ENCODE measurements around the gene CDH12. TPM values are rescaled to one million over a fixed set of nuclear protein-coding genes. Genes with fewer than 3 reads are reported as not detected.
"Not testable (repeated sequence)": the region's sequence is repeated elsewhere in the genome, so short reads cannot be mapped to it uniquely, and the experiment has no call there.

The CDH12 gene
- total RNA-seq, 2 donors from 2014 or later, result not detected

GRCh38 chr5:22164910-22165748, 688.0 kb downstream of the CDH12 start:
- H3K9me3 Mint-ChIP-seq, result peaks cover 15% of the 10 kb centered on the region
- H3K4me1 Mint-ChIP-seq; H3K27me3 Mint-ChIP-seq; ATAC-seq (replicated peaks); H3K36me3 Mint-ChIP-seq (ENCODE audit: low read depth); H3K27ac Mint-ChIP-seq; H3K4me3 Mint-ChIP-seq: not testable (repeated sequence)

GRCh38 chr5:22156953-22157352, 696.2 kb downstream of the CDH12 start:
- ATAC-seq (replicated peaks); H3K9me3 Mint-ChIP-seq; H3K27ac Mint-ChIP-seq; H3K36me3 Mint-ChIP-seq (ENCODE audit: low read depth); H3K4me3 Mint-ChIP-seq; H3K27me3 Mint-ChIP-seq; H3K4me1 Mint-ChIP-seq: not testable (repeated sequence)

DNA sequence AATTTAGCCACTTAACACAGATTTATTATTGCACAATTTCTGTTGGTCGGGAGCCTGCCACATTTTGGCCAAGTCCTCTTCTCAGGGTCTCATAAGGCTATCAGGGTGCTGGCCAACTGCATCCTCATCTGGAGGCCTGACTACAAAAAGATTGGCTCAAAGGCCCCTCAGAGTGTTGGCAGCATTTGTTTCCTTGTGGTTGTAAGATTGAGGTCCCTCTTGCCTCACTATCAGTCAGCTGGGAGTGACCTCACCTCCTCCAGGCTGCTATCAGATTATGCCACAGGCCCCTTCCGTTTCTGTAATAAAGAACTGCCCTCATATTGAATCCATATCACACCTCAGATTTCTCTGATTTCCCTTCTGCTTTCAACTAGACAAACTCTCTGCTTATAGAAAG, 698.4 kb downstream of the CDH12 start:
- H3K27ac Mint-ChIP-seq; H3K27me3 Mint-ChIP-seq; H3K9me3 Mint-ChIP-seq; ATAC-seq (replicated peaks); H3K36me3 Mint-ChIP-seq (ENCODE audit: low read depth); H3K4me1 Mint-ChIP-seq; H3K4me3 Mint-ChIP-seq: not testable (repeated sequence)

DNA sequence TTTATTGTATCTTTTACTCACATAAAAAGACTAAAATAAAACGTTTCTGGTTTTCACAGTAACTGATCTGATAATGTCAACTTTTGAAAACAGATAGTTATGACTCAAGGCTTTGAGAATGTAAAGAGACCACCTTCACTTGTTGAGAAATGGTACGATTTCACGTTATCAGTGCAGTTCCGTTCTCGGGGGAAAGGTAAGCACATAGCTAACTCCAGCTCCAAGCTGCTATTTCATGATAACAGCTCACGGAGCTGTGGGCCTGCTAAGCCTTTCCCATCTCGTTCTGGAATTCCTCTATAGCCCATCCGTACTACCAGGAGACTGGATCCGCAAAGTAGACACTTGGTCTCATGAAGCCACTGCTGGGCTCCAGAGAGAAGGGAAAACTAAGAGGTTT, 701.3 kb downstream of the CDH12 start:
- not testable (repeated sequence) for ATAC-seq (replicated peaks); H3K27me3 Mint-ChIP-seq; H3K9me3 Mint-ChIP-seq; H3K27ac Mint-ChIP-seq; H3K36me3 Mint-ChIP-seq (ENCODE audit: low read depth); H3K4me1 Mint-ChIP-seq; H3K4me3 Mint-ChIP-seq

- H3K27me3 Mint-ChIP-seq; H3K9me3 Mint-ChIP-seq; H3K36me3 Mint-ChIP-seq (ENCODE audit: low read depth); ATAC-seq (replicated peaks); H3K27ac Mint-ChIP-seq; H3K4me1 Mint-ChIP-seq; H3K4me3 Mint-ChIP-seq: not testable (repeated sequence)
These were observed 712.7 kb downstream of the CDH12 start for GRCh38 chr5:22140418-22140817.

GRCh38 chr5:22139662-22140300, 713.4 kb downstream of the CDH12 start:
- H3K4me3 Mint-ChIP-seq; H3K9me3 Mint-ChIP-seq; H3K4me1 Mint-ChIP-seq; H3K27ac Mint-ChIP-seq; ATAC-seq (replicated peaks); H3K27me3 Mint-ChIP-seq; H3K36me3 Mint-ChIP-seq (ENCODE audit: low read depth): not testable (repeated sequence)

- Mint-ChIP-seq H3K27ac (no peak overlapping the region), H3K36me3 (ENCODE audit: low read depth) (no peaks in the 10 kb centered on the region), H3K9me3 (no peaks in the 10 kb centered on the region)
These were observed 741.8 kb downstream of the CDH12 start for GRCh38 chr5:22111320-22111719.

GRCh38 chr5:22109315-22109714, 743.8 kb downstream of the CDH12 start:
- no peaks in the 10 kb centered on the region for H3K4me1 Mint-ChIP-seq
- no peak for ATAC-seq (replicated peaks)
- H3K4me3 Mint-ChIP-seq, result no peak overlapping the region
- no peaks in the 10 kb centered on the region for H3K9me3 Mint-ChIP-seq
- H3K27ac Mint-ChIP-seq, result no peak overlapping the region
- H3K27me3 Mint-ChIP-seq, result no peaks in the 10 kb centered on the region
- H3K36me3 Mint-ChIP-seq (ENCODE audit: low read depth), result no peaks in the 10 kb centered on the region

More at GRCh38 chr5:22111320-22111719, 741.8 kb downstream of the CDH12 start:
- no peak for ATAC-seq (replicated peaks)
- no peaks in the 10 kb centered on the region for H3K4me1 Mint-ChIP-seq
- no peaks in the 10 kb centered on the region for H3K27me3 Mint-ChIP-seq
- no peak overlapping the region for H3K4me3 Mint-ChIP-seq

GRCh38 chr5:22108545-22108944, 744.6 kb downstream of the CDH12 start:
- H3K9me3 Mint-ChIP-seq, result no peaks in the 10 kb centered on the region
- no peak overlapping the region for H3K4me3 Mint-ChIP-seq

GRCh38 chr5:22102823-22103359, 750.3 kb downstream of the CDH12 start:
- Mint-ChIP-seq H3K4me3 (no peak overlapping the region), H3K9me3 (no peaks in the 10 kb centered on the region), H3K4me1 (no peaks in the 10 kb centered on the region), H3K27me3 (no peaks in the 10 kb centered on the region), H3K27ac (no peak overlapping the region), H3K36me3 (ENCODE audit: low read depth) (no peaks in the 10 kb centered on the region)
- no peak for ATAC-seq (replicated peaks)

More at GRCh38 chr5:22108545-22108944, 744.6 kb downstream of the CDH12 start:
- no peak for ATAC-seq (replicated peaks)
- Mint-ChIP-seq H3K36me3 (ENCODE audit: low read depth) (no peaks in the 10 kb centered on the region), H3K27me3 (no peaks in the 10 kb centered on the region), H3K4me1 (no peaks in the 10 kb centered on the region), H3K27ac (no peak overlapping the region)

DNA sequence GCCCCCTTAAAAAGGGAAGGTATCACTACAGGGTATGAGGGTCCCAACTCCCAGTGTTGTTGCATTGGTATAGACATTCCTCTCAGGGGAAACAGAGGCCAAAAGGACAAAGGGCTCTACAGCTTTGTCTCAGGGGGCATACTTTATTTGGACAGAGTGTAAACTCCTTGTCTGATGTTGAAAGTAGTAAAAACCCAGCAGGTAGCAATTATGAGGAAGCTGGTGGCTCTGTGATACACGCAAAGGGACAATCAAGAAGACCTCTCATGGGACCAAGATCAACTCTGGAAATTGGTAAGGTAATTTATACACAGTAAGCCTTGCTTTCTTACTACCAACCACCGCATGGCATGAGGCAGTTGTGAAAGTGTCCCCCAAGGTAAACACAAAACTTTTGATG, 764.6 kb downstream of the CDH12 start:
- no peak overlapping the region for H3K27ac Mint-ChIP-seq
- no peaks in the 10 kb centered on the region for H3K4me1 Mint-ChIP-seq
- no peak for ATAC-seq (replicated peaks)
- no peak overlapping the region for H3K4me3 Mint-ChIP-seq
- H3K27me3 Mint-ChIP-seq, result no peaks in the 10 kb centered on the region
- H3K36me3 Mint-ChIP-seq (ENCODE audit: low read depth), result no peaks in the 10 kb centered on the region
- H3K9me3 Mint-ChIP-seq, result no peaks in the 10 kb centered on the region

- Mint-ChIP-seq H3K4me3 (no peak overlapping the region), H3K27ac (no peak overlapping the region), H3K36me3 (ENCODE audit: low read depth) (no peaks in the 10 kb centered on the region), H3K27me3 (no peaks in the 10 kb centered on the region), H3K4me1 (no peaks in the 10 kb centered on the region), H3K9me3 (no peaks in the 10 kb centered on the region)
- no peak for ATAC-seq (replicated peaks)
These were observed 773.6 kb downstream of the CDH12 start for GRCh38 chr5:22079566-22079965.

DNA sequence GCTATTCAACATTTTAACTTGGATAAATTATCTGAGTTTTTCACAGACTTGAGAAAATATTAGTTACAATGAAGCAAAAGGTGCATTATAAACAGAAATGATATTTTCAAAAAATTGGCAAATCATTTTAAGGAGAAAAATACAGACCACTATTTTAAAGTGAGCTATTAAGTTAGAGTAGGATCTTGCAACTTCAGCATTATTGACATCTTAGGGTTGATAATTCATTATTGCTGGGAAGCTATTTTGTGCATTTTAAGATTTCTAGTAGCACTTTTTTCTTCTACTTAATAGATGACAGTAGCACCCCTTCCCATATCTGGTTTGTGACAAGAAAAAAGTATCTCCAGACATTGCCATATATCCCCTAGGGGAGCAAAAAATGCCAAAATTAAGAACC, 774.1 kb downstream of the CDH12 start:
- H3K4me1 Mint-ChIP-seq, result no peaks in the 10 kb centered on the region
- no peaks in the 10 kb centered on the region for H3K36me3 Mint-ChIP-seq (ENCODE audit: low read depth)

DNA sequence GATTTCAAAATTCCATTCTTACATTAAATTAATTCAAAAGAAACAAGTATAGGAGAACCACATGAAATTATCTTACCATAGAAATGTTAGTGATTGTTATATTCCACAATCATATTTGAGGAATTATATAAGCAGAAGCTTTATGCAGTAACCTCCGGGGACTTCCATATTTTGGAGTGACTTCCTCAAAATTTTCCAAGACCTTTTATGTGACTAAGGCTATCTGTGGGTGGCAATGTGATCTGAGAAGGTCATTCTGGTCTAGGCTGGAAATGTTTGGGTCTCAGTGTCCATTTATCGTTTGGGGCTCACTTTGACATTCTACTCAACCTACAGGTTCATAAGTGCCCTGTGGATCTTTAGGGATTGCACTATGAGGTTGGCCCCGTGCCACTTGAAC, 776.6 kb downstream of the CDH12 start:
- Mint-ChIP-seq H3K4me1 (no peaks in the 10 kb centered on the region), H3K9me3 (peaks cover 7% of the 10 kb centered on the region), H3K27ac (no peak overlapping the region), H3K4me3 (no peak overlapping the region), H3K27me3 (no peaks in the 10 kb centered on the region), H3K36me3 (ENCODE audit: low read depth) (no peaks in the 10 kb centered on the region)
- no peak for ATAC-seq (replicated peaks)

More for the DNA sequence above, 774.1 kb downstream of the CDH12 start:
- H3K27ac Mint-ChIP-seq, result no peak overlapping the region
- no peak for ATAC-seq (replicated peaks)
- H3K9me3 Mint-ChIP-seq, result peaks cover 3% of the 10 kb centered on the region
- H3K4me3 Mint-ChIP-seq, result no peak overlapping the region
- no peaks in the 10 kb centered on the region for H3K27me3 Mint-ChIP-seq

DNA sequence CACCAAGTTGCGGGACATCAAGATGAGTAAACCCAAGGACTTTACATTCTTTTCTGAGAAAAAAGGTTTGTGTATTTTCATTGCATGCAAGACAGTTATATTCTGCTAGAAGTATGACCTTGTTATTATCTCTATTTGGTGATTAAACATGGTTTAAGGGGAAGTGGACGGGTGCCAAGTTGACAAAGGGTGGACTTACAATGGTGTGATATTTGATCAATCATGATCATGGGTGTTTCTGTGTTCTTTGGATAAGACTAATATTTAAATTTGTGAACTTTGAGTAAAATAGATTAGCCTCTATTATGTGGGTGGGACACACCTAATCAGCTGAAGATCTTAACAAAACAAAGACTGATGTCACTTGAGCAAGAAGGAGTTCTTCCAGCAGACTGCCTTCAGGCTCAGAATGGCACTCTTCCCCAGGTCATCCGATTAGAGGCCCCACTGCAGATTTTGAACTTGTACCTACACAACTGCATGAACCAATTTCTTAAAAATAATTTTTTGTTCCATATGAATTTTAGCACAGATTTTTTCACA, 782.9 kb downstream of the CDH12 start:
- Mint-ChIP-seq H3K4me1 (no peaks in the 10 kb centered on the region), H3K27ac (no peak overlapping the region), H3K4me3 (no peak overlapping the region), H3K9me3 (peaks cover 24% of the 10 kb centered on the region), H3K36me3 (ENCODE audit: low read depth) (no peaks in the 10 kb centered on the region), H3K27me3 (no peaks in the 10 kb centered on the region)
- no peak for ATAC-seq (replicated peaks)

All from activated T-helper 17 cell treated with anti-CD3 and anti-CD28 coated beads, Interleukin-2, amount 50 U/mL, for 72 hours (primary cell).